Measurements from ENCODE around the gene MAGED1. TPM values are rescaled to one million over a fixed set of nuclear protein-coding genes. Genes with fewer than 3 reads are reported as not detected.

The MAGED1 gene
- total and polyA plus RNA-seq, 8 donors = 132 to 375 (median 294) TPM

DNA sequence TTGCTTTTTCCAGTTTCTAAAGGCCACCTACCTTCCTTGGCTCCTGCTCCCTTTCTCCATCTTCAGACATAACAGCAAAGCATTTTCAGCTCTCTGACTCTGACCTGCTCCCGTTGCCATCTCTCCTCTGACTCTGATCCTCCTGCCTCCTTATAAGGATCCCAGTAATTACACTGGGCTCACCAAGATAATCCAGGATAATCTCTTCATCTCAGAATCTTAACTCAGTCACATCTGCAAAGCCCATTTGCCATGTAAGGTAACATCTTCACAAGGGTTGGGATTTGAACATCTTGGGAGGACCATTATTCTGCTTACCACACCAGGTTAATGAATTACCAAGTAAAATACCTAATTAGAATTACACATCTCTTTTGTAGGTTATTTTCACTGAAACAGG, 41.3 kb upstream of the MAGED1 start:
- no peak overlapping the region for H3K27ac ChIP-seq
- intact Hi-C loops (cut with DNase I) = no loop called here
- H3K4me1 ChIP-seq = no peaks in the 10 kb centered on the region
- no peaks in the 10 kb centered on the region for H3K36me3 ChIP-seq
- peaks cover 0 to 7% of the 10 kb centered on the region in 2 donors for H3K9me3 ChIP-seq
- no peak for DNase-seq
- ATAC-seq = no peak
- no peaks in the 10 kb centered on the region for H3K27me3 ChIP-seq
- H3K4me3 ChIP-seq = no peak overlapping the region
- TF ChIP-seq CTCF (IDR thresholded peaks at IDR 0.05) = no peak

DNA sequence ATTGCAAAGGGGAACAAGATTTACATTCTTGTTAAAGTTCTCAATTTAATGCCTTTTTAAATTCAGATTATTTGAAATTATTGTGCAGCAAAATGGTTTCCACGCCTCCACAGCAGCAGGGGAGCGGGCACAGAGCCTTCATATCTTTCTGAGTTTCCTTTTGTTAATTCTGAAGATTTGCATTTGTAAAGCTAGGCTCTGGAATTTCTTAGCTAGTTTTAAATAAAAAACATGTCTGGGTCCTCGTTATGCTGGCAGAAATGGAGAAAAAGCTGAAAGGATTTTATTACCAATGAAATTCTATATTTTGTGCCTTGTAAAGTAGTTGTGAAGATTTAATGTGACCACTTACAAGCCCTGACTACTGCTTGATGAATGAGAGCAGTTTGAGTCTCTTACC, 40.8 kb upstream of the MAGED1 start:
- Histone ChIP-seq H3K27me3 (no peaks in the 10 kb centered on the region), H3K27ac (no peak overlapping the region), H3K36me3 (no peaks in the 10 kb centered on the region), H3K9me3 (peaks cover 0 to 7% of the 10 kb centered on the region in 2 donors), H3K4me3 (no peak overlapping the region), H3K4me1 (no peaks in the 10 kb centered on the region)
- TF ChIP-seq CTCF (IDR thresholded peaks at IDR 0.05) = no peak
- ATAC-seq (no peak), DNase-seq (no peak)
- intact Hi-C loops (cut with DNase I) = no loop called here

DNA sequence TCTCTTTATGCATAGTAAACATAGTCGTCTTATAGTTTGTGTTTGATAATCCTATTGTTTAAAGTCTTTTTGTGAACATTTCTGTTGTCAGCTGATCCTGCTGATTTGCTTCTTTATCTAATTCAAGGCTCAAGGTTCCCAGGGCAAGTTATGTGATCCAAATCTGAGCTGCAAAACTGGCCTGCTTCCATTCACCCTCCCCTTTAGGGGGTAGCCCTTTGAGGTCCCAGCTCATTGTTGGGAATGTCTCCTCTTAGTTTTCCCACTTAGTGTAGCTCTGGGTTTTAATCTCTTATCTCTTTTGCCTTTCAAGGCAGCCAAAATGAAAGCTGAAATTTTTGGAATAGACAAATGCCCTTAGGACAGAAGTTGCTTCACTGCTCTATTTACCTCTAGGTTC, 40.2 kb upstream of the MAGED1 start:
- intact Hi-C loops (cut with DNase I) = no loop called here
- H3K4me3 ChIP-seq = no peak overlapping the region
- no peaks in the 10 kb centered on the region for H3K4me1 ChIP-seq
- ATAC-seq (no peak), DNase-seq (no peak)
- no peak for TF ChIP-seq CTCF (IDR thresholded peaks at IDR 0.05)
- peaks cover 0 to 7% of the 10 kb centered on the region in 2 donors for H3K9me3 ChIP-seq
- no peaks in the 10 kb centered on the region for H3K36me3 ChIP-seq
- no peaks in the 10 kb centered on the region for H3K27me3 ChIP-seq
- H3K27ac ChIP-seq = no peak overlapping the region

DNA sequence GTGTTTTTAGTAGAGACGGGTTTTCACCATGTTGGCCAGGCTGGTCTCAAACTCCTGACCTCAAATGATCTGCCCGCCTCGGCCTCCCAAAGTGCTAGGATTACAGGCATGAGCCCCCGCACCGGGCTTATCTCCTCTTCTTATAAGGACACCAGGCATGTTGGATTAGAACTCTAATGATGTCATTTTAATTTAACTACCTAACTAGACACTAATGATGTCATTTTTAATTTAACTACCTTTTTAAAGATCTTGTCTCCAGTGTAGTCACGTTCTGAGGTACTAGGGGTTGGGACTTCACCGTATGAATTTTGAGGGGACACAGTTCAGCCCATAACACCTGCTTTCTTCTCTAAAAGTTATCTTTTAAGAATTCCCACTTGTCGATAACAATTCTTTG, 37.7 kb upstream of the MAGED1 start:
- ATAC-seq (no peak), DNase-seq (no peak)
- intact Hi-C loops (cut with DNase I) = no loop called here
- no peaks in the 10 kb centered on the region for H3K36me3 ChIP-seq
- no peaks in the 10 kb centered on the region for H3K27me3 ChIP-seq
- no peak for TF ChIP-seq CTCF (IDR thresholded peaks at IDR 0.05)
- H3K27ac ChIP-seq = no peak overlapping the region
- no peak overlapping the region for H3K4me3 ChIP-seq
- no peaks in the 10 kb centered on the region for H3K4me1 ChIP-seq
- H3K9me3 ChIP-seq = peaks cover 0 to 7% of the 10 kb centered on the region in 2 donors

DNA sequence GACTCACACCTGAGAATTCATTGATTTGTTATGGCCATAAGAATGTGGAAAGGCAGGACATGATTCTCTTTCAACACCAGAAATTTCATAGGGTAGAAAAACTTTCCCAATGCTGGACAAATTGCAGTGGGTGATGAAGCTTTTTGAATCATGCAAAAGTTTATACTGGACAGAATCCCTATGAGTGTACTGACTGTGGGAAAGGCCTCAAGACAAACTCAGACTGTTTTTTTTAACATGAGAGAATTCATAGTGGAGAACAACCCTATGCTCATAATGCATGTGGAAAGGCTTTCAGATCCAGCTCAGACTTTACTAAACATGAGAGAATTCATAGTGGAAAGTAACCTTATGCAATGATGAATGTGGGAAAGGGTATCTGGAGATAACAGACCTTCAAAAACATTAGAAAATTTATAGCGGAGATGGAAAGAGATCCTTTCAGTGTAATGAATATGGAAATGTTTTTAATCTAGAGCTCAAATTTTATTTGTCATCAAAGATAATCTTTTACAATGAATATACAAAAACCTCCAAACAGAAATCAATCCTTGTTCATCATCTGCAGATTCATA, 36.2 kb upstream of the MAGED1 start:
- intact Hi-C loops (cut with DNase I) = no loop called here
- H3K4me1 ChIP-seq = no peaks in the 10 kb centered on the region
- H3K36me3 ChIP-seq = no peaks in the 10 kb centered on the region
- no peak for TF ChIP-seq CTCF (IDR thresholded peaks at IDR 0.05)
- peaks cover 0 to 7% of the 10 kb centered on the region in 2 donors for H3K9me3 ChIP-seq
- H3K4me3 ChIP-seq = no peak overlapping the region
- DNase-seq = no peak
- no peak overlapping the region for H3K27ac ChIP-seq
- H3K27me3 ChIP-seq = peaks cover 0 to 6% of the 10 kb centered on the region in 2 donors
- ATAC-seq = no peak
